Embryonic facial prominence (tissue), 1 donor: Measurements from ENCODE around the gene WDR91.

Experiments
- DNase-seq: peaks from one replicate; pipeline ENCODE4 v3.0.0-alpha.2; 2016; ENCODE audit errors: extremely low spot score

Gene WDR91

DNA sequence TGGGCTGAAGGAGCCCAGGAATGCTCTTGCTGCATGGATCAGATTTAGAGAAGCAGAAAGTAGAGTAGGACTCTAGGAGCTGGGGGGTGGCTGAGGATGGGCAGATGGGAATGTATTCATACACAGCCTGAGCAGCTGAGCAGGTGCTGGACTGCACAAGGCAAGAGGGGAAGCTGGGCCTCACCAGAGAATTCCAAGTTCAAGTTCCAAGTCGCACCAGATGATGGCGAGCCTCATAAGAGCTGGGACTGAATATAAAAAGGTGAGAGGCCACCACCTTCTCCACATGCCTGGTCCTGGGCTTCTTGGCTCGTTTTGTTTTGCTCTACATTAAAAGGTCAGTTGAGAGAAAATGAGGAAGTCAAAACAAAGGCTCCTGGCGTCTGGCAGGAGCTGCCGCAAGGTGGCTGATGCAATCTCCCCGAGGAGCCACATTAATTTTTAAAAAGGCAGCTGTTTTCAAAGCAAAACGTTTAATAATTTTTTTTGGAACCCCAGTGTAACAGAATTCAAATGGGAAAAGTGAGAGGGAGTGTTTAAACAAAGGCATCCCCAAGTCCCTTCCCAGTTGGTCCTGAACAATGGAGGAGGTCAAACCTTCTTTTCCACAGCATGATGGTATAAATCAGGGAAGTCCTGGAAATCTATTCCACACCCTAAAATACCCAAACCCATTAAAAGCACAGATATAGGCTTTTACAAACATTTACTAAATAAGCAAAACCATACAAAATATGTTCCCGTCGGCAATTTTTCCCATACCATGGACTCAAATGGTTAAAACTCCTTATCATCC lies 50.3 kb downstream of the WDR91 start:
- no peak for DNase-seq

DNA sequence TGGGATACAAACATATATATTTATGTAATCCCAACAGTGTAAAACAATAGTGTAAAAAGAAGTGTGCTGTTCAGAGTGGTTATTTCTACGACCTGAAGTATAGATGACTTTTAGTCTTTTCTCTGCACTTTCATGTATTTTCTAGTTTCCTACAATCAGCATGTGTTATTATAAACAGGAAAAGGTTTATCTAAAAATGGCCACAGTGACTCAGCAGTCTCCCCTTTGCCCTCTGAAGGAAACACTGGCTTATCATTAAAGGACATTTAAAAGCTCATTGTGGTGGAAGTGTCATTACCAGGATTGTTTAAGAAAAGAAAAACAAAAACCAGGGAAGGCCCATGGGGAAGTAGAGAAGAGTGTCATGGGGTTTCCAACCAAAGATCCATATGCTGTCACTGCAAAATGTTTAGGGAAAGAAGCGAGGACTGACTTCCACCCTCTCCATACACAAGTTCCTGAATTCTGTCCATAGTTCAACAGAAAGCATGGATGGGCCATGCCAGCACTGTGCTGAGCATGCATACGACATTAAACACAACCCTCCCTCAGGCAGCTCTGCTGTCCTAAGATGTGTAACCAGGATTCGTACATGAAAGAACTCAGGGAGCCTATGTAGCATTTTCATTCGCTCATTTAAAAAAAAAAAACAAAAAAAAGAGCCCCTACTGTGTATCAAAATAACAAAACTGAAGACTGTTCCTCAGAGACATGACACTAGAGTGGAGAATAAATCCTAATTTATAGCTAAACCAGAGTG lies 51.0 kb downstream of the WDR91 start:
- no peak for DNase-seq

DNA sequence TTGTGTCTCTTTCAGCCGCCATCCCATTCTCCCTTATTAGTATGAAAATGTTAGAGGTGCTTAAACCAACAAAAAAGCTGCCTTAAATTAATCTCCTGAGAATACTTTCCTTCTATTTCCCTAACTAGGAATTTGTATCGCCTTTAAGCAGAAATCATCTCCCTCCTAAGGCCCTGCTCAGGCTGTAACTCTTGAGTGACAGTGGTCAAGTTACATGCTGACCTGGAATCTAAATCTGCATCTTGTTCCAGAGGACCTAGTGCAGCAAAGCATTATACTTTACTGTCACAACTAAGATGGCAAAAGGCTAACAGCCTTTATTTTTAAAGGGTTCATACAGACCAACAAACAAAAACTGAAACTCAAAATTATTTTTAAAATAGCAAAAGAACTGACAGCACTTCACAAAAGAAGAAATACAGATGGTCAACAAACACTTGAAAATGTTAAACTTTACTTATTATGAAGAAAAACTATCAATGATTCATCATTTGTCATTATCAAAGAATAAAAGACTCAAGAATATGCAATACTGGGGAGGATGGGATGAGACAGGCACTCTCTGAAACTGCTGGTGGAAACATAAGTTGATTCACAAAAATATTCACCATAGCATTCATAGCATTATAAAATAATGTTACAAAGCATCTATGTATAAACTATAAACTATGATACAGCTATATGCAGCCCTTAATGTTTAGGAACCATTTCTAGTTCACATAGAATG lies 51.8 kb downstream of the WDR91 start:
- DNase-seq: no peak

DNA sequence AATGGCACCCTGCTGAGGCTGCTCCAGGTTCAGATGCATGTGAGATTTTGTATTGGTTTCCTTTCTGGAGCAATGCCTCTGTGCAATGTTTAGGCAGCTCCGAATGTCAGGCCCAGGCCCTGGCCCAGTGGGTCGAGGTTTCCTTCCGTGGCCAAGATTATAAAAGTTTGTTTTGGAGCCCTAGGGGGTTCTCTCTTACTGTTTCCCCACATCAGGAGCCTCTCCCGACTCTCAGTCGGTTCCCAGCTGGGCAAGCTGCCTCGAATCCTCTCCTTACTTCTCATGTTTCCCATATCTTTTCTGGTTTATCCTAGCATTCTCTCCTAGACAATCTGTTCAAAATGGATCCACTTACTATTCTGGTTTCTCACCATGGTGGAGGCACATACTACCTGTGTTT lies 52.5 kb downstream of the WDR91 start:
- DNase-seq: no peak

DNA sequence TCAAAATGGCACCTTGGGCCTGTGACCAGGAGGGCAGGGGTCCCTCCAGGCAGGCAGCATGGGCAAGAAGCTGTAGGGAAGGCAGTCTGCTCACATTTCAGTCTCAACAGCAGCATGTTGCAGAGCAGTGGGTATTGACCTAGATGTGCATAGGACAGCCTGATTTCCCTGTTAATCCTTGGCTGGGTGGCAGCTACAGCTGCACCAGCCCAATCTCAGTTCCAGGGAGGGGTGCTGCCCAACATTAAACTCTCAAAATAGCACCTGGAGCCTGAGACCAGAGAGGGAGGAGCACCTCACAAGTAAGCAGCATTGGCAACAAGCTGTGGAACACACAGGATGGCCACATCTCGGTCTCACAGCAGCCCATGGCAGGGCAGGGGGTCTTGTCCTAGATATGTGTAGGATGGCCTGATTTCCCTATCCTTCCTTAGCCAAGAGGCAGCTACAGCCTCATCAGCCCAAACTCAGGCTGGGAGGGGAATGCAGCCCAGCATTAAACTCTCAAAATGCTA lies 53.1 kb downstream of the WDR91 start:
- DNase-seq: no peak

DNA sequence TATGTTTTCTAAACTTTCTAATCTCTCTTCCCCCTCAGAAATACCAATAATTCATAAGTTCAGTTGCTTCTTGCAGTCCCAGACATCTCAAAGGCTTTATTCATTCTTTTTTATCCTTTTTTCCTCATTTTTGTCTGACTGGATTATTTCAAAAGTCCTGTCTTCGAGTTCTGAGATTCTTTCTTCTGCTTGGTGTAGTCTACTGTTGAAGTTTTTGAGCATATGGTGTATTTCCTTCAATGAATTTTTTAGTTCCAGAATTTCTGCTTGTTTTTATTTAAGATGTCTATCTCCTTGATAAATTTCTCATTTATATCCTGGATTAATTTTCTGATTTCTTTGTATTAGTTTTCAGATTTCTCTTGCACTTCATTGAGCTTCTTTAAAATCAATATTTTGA lies 55.0 kb downstream of the WDR91 start:
- no peak for DNase-seq

DNA sequence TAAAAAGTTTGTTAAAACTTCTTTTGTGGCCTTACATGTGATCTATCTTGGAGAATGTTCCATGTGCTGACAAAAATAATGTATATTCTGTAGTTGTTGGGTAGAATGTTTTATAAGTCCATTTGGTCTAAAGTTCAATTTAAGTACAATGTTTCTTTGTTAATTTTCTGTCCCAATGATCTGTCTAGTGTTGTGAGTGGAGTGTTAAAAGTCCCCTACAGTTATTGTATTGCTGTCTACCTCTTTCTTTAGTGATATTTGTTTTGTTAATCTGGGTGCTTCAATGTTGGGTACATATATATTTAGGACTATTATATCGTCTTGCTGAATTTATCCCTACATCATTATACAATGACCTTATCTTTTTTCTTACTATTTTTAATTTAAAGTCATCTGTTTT lies 56.6 kb downstream of the WDR91 start:
- DNase-seq: no peak

DNA sequence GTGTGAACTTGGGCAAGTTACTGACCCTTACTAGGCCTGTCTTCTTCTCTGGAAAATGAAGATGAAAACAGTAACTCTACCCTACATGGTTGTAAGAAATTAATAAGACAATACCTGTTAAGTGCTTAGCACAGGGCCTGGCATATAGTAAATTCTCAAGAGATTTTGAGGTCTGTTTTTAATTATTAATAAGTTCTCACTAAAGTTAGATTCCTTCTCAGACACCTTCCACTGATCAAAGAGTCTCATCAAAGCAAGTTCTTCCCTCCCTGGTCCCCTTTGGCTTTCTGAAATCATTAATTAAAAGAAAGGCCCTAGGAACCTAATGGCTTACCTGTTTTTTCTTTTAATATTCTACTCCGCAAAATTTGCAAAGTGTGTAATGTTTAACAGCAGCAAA lies 58.9 kb downstream of the WDR91 start:
- DNase-seq: no peak

DNA sequence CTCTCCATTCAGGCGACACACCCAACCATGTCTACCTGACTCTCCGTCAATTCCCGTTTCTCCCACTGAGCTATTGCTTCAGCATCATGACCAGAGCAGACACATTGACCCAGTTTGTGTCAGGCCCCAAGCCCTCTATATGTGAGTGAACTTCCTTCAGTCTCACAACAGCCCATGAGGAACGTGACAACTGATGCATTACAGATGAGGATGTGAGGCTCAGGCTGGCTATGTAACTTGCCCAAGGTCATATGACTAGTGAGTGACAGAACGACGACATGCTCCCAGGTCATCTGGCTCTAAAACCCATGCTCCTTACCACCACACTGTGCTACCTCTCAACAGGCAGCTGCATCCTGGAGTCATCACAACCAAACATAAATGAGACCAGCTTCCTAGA lies 59.8 kb downstream of the WDR91 start:
- DNase-seq: no peak

DNA sequence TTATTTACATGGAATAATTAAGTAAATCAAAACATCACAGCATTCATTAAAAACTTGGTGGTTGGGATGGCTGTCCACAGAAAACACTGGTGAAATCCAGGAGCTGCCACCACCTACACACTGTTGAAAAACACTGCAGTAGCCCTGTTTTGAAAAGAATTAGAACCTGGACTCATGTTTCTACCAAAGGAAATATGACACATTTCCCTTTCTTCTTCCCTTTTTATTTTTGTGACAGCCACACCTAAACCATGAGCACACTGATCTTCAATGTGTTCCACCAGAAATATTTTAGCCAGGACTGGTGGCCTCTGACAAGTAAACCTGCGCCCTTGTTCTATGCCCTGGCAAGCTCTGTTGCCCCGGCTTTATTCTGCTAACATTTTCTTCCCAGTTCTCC lies 60.2 kb downstream of the WDR91 start:
- no peak for DNase-seq

DNA sequence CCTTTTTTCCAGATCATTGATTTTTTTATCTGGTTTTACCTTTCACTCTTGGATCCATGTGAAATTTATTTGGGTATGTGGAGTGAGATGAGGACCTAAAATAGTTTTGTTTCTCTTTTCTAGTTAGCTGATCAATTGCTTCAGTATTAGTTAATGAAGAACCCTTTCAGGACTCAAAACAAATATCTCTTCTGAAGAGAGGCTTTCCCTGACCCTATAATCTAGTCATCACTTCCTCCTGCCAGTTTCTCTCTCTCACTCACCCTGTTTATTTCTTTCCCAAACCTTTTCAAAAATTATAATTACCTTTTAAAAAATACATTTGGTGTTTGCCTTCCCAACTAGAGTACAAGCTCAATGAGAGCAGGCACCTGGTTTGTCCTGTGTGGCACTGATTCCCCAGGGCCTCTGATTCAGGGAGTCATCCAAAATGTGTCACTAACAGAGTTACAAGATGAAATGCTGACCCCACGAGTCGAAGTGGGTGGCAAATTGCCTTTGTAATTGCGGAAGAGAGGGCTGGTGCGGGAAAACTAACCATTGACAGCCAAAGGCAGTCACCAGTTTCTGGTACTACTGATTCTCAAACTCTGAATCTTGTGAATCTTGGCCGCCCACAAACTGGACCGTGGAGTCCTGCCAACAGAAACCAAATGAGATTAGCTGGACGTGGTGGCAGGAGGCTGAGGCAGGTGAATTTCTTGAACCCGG lies 61.1 kb downstream of the WDR91 start:
- DNase-seq: no peak

DNA sequence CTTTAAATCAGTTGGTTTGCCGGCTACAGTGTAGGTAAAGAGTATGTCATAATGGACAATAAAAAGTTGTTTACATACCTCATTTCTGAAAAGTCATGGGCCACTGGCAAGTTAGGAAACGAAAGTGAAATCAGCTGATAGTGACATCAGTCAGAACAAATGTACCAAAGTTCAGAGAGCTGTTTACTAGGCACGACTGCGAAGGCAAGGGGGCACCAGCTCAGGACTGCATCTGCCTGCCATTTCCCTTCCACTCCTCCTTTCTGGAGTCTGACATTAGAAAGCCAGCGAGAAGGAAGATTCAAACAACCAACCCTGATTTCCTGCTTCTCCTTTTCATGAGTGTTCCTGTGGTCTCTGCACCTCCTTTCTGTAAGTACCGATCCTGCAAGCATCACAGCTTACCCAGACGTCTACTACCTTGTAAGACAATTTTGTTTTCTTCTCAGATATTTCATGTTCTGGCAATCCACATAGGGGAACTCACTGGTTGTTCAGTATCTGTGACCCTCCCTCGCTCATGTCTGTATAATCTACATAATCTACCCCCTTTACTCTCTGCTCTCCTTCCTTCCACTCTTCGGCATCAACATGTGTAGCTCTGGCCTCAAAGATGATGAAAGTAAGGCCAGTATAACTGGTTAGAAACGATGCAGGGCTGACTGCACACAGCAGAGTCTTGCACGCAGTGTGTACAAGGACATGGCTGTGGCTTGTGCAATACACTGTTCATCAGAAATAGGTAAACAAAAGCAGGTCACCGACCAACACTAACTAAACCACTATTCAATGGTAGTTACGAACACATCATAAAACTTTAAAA lies 63.2 kb downstream of the WDR91 start, which contains the start of gene TMEM140:
Gene TMEM140 (plus strand): TSS at position 174 of the 823 bp plus-strand sequence. CDS start 16,370 bp downstream, outside the sequence.
- DNase-seq: no peak

DNA sequence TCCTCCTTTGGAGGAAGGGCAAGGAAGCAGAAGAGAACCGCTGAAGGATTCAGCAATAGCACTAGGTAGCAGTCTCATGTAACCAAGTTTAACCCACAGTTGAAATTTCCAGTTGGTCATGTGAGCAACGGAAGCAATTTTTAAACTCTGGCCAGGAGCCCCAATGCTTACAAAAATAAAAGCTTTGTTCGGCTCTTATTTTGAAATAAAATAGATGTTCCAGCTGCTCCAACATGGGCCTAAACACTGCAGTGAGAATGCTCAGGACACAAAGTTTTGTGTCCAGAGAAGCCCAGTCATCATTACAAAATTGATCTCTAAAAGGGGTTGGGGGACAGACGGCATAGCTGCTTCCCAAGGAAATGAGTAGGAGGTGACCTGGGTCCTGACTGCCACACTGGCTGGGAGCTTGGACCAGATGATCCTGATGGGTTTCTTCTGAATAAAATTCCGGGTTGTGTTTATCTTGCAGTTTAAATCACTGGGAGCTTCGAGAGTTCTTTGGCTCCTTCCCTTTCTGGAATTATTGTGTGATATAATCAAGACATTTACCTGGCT lies 63.9 kb downstream of the WDR91 start:
- no peak for DNase-seq

DNA sequence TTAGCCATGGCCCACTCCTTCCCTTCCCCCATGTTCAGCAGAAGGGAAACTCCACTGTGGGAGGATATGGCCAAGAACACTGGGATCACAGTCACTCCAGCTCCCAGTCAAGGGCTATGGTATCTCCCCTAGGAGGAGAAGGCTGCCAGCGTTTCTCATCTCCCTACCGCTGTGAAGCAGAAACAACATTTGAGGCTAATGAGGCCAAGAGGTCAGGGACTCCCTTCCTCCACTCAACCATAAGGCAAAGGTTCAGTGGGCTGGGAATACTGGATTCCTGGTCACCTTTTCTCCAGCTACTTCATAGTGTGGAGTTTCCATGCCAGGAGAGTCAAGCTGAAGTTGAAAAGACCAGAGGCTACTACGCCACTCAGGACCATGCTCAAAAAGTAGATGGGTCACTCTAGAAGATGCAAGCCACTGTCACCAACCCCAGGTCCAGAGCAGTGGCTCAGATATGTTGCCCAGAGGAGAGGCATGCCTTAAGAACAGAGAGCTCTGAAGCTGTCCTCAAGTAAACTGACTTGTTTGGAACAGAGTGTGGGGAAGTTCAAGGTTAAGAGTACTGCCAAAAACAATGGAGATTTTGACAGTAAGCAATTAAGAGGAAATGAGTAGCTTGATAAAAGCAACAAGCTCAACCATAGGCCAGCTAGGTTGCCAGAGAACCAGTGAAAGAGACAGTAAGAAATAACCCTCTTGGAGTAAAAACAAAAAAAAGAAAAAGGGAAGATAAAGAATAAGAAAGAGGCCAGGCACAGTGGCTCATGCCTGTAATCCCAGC lies 67.2 kb downstream of the WDR91 start:
- DNase-seq: no peak
